Activated CD4-positive, alpha-beta T cell treated with anti-CD3 and anti-CD28 coated beads, Interleukin-2, amount 50 U/mL, for 24 hours (primary cell): Measurements from ENCODE around the gene AUTS2.

ENCODE experiments used
- DNase-seq, 2 donors: peaks; one replicate each; pipeline ENCODE4 v3.0.0-alpha.2; 2020; ENCODE audit warnings: low read depth in 1 of 2, low spot score in 1 of 2

AUTS2 gene

DNA sequence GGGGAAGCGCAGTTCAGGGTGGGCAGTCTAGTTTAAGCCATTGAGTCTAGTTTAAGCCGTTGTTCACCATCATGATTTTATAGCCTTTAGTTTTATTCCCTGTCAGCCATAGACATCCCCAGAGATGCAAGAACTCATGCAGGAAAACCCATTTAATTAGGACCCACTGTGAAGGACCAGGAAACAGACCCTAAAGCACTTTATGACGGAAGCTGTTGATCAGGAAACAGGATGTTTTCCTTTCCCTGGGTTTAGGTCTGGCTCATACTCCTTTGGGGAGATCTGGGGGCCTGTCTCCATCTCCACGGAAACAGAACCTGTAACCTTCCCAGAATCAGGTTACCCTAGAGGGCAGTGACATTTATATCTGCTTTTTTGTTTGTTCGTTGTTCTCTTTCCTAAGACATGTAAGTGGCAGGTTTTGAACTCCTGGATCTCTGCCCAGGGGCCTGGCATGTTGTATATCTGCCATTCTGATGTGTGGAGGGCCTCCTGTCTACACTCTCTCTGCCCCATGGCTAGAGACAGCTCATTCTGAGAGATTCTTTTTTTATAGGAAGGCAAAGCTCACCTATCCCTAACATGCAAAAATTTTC is 876.5 kb downstream of the AUTS2 start:
- no peak for DNase-seq

DNA sequence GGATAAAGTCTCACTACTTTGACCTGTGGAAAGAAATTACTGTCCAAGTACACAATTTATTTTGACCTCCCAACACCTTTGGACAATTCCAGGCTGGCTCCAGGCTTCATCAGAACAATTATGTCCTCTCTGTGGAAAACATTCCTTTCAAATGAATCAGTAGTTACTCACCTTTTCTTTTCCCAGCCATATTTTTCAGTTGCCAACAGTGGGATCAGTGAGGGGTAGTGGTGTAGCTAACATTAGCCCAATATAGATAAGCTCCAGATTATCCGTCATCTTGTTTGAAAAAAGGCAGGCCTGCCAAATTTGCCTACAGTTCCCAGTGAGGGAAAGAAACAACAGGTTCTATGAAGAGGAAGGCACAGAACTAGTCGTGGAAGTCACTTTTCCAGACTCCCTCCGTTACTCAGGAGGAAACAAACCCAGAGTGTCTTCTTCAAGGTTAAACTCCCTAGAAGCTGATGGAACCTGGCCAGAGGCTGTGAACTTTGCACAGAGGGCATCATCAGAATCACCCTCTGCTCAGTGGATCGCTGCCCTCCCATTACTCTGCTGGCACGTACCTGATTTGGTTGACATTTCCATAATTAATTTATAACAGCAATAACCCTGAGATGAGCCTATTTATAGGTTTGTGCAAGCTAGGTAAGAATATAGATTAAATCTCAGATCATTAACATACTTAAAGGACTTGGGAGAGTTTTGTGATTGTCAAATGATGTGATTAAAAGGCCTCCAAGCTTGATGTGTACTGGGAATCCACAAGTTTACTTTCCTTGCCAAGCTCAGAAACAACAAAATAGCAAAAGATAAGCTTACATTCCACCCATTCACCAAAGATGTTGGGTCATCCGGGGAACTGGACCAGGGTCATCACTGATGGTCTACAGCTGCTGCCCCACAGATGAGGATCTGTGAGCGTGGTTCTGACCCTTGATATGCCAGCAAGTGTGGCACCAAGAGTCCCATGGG is 879.0 kb downstream of the AUTS2 start:
- DNase-seq: no peak

DNA sequence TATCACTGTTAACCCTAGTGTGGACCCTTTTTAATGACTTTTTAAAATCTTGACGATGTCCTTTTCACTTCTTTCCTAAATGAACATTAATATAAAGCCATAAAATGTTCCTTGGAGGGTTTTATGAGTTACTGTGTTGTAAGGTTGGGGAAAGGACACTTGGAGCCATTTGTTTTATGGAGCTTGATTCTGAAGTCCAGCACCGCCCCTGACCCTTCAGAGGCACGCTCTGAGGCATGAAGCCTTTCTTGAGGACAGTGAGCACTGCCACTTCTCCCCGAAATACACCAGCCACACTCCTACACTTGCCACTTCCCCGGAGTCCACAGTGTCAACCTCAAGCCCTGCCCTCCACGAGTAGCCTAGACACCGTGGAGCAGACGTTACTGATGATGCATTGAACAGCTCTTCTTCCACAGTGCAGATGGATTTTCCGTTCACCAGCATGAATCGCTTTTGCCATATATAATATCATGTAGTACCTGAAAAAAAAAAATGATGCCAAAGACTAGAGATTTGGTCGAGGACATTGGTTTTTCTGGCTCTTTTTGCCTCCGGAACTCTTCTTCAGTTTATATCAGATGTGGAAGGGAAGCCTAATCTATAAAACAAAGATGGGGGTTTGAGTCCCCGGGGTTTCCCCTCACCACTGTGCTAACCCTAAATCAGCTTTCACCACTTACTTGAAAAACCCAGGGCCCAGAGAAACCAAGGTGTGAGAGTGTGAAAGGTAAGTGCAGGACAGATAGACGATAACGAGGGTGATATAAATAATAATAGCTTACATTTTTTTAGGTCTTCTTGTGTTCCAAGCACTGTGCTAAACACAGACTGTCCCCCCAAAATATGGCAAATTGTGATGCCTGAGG is 881.1 kb downstream of the AUTS2 start:
- no peak for DNase-seq

DNA sequence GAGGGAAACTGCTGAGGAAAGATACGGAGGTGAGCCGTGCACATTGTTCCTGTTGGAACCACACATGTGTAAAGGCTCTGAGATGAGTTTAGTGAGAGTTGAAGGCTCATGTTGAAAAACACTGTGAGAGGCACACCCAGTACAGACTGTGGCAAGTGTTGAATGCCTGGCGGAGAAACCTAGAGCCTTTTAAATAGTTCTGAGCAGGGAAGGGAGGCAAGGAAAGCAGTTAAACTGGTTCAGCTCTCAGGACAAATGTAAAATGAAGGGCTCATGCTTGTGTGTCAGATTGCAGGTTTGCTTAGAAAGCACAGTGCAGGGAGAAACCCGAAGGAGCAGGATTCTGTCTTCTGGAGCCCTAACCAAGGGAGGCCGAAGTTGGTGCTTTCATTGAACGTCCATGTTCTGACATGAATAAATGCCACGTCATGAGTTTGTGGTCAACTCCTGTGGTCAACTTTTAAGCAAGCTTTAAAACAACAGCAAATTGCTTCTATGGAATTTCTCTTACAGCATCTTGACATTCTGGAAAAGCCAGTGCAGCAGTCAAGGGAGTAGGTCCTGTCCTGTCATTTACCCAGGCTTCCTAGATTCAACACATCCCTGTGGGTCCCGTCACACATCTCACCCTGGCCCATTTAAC is 882.8 kb downstream of the AUTS2 start:
- no peak for DNase-seq

DNA sequence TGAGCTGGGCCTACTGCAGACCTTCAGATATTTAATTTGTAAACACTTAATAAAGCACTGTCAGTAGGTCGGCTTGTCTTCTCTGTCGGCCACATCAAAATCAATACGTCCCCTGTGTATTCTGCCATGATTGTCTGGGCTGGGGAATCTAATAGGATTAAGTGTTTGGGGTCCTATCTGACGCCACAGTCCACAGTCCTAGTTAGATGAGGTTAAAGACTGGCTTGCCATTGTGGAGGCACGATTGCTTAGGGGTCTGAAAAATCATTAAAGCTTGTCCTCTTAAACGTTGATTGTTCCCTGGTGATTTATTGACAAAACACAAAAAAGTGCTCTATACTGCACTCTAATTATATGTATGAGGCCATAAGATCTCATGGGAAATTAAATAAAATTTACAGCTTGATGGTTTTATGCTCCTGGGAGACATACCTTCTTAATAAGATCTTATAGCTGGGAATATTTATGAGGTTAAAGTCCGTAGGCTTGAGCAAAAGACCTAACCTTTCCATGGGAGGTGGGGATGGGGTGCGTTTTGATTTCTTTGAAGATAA is 883.4 kb downstream of the AUTS2 start:
- DNase-seq: no peak

DNA sequence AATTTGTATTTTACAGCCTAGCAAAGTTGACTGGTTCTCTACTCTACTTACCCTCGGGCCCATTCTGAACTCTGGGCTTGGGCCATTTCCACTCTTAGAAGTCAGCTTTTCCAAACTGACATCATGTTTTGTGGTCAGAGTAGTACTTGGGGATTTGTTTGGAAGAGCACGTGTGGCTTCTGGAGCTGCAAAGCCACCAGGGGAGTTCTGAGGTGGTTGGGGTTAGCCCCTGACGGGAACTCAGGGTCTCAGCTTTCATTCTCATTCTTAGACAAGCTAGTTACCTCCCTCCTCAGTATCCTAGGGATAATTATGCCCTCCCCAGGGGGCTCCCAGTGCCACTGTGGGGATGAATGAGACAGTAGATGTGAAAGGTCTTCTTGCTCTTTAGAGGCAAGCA is 886.0 kb downstream of the AUTS2 start:
- DNase-seq: no peak

DNA sequence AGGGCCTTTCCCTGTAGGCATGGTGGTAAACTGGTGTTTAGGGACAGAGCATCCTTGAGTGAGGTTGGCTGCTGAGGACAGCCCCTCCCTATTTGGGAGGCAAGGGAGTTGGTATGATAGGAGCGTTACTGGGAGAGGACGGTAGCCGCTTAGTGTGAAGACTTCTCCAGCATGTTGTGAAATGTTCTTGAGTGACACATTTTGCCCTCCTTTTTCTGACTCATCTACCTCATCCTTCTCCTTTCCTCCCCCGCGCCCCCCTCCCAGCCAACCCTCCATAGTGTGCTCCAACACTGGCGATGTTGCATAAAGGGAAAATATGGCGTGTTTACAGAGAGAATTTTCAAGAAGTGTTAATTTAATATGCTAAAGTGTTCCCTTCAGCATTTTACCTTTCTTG is 888.7 kb downstream of the AUTS2 start:
- DNase-seq: no peak

DNA sequence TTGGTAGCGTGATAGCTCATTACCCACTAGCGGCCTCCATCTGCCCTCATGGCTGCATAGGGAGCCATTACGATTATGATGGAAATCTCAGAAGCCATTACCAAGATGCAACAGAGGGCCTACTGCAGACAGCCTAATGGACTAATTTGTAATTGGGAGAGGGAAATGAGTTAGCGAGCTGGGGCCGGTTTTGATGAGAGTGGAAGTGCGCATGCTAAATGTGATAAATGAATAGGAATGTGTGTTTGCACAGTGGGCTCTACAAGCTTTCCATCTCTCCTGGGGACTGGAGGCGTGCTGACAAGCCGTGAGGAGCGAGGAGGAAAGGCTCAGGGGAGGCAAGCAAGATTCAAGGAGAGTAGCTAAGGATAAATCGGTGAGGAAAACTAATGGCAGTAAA is 889.2 kb downstream of the AUTS2 start:
- no peak for DNase-seq

DNA sequence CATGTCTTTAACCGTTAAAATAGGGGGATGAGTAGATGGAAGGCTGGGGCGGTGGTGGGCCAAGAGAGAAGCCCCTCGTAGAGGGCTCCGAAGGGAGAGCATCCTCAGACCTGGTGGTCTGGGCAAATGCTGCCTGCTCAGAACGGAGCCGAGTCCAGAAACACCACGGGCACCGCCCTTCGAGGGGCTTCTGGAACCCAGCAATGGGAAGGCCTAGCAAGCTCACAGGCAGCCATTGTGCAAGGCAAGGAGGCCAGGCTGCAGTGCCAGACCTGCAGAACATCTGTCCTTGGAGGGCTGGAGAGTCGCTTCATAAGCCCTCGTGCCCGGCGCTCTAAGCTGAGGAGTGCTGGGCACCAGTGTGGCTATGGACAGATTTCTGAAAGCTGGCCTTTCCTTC is 889.6 kb downstream of the AUTS2 start:
- no peak for DNase-seq

DNA sequence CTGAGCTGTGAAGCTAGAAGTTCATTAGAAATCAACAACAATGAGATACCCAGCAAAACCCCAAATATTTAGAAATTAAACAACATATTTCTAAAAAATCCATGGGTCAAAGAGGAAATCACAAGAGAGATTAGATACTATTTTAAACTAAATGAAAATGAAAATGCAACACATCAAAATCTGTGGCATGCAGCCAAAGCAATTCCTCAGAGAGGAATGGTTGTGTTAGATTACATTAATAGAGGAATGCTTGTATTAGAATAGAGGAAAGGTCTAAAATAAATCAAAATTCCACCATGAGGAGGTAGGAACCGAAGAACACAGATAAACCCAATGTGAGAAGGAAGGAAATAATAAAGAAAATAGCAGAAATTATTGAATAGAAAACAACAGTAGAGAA is 891.5 kb downstream of the AUTS2 start:
- DNase-seq: no peak

DNA sequence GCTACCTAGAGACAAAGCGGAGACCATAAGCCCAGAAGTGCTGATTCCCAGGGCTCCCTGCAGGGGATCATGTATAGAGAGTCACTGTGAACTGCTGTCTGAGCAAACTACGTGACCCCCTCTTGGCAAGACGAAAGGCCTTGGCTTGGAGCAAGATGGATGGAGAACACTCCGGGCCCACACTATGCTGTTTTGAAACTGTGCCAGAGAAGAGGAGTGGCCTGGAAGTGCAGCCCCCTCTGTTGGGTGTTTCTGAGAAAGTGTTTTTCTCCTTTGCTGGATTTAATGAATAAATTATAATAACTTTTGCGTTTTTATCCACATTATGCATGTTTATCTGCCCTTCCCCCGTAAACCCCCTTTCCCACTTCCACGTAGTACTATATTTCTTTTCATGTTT is 894.4 kb downstream of the AUTS2 start:
- DNase-seq: no peak

DNA sequence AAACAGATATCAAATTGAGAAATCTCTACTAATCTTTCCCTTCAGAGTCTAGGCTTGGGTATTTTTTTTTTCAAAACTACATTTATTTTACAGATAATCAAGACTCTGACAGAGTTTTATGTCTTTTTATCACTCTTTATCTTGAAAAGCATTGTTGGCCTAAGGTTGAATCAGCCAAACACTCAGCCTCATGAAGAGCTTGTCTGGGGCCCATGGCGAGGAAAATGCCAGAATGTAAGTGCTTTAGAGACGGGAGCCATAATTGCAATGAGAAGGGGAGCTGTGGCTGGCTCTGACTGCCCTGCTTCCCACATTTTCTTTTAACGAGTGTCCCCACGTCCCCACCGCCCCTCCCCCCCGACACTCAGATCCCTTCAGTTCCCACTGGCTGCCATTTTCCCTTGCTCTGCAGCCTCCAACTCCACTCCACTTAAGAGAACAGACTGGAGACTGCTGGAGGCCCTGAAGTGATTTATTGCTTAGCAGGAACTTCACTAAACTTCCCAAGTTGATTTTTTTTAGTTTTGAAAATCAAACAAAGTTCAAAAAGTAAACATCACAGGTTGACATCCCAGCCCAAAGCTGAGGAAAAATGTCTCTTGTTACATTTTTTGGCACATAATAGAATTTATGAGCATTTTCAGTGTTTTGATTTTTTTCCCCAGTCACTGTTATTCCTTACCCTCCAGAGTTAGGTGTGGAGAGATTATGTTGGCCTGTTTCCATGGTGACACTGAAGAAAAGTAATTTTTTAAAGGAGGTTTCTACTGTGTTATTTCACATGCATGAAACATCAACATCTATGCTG is 896.2 kb downstream of the AUTS2 start:
- no peak for DNase-seq

DNA sequence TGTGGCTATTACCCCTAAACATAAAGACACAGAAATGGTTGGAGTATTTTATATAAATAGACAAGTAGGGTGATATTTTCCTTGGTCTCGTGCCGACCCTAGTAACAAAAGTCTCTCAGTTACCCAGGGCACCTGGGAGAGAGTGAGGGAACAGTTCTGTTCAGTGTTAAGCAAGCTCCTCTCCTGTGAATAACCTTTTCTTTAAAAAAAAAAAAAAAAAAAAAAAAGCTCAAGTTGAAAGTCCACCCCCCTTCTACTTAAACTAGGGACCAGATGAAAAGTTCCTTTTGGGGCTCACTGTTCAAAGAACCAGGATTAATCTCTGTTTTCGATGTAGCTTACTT is 896.7 kb downstream of the AUTS2 start:
- DNase-seq: no peak

DNA sequence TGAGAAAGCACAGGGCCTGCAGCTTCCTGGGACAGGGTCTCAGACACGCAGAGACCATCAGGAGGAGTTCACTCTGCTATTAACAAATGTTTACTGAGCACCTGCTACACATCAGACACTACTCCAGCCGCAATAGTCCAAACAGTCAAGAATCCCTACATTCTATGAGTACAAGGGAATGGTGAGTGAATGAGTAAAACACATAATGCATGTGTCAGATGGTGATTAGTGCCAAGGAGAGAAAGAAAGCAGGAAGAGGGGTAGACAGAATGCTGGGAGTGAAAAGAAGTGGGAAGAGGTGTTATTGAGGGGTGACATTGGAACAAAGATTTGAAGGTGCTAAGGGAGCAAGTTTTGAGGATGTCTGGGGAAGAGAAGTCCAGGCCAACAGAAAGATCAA is 899.5 kb downstream of the AUTS2 start:
- no peak for DNase-seq

DNA sequence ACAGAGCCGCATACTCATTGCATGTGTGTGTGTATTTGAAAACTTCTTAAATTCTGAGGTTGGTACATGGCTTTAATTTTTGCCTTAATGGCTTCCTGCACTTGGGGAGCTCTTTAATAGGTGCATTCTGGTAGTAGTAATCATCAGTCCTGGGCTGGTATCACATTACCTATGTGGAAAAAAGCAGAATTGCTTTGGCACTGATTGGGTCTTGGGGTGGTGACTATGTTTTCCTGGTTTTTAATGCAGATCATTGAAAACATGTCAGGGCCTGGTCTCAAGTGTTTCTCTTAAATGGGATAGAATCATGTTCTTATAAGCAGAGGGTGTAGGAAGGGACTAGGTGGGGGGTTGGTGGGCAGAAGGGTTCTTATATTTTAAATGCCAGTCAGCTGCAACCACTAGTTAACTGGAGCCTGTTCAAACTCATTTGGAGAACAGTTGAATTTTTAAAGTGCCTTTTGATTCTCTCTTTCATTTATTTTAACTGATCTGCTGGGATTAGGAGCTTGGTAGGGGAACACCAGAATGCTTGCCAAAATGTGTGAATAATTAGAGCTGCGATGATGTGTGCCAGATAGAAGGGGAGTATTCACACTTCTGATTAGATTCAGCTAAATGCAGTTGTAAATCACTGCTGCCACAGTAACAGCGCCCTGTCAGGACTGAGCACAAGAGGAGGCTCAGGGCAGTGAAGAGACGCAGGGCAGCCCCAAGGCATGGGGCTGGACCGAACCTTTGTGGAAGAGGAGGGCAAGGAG is 900.1 kb downstream of the AUTS2 start:
- no peak for DNase-seq

DNA sequence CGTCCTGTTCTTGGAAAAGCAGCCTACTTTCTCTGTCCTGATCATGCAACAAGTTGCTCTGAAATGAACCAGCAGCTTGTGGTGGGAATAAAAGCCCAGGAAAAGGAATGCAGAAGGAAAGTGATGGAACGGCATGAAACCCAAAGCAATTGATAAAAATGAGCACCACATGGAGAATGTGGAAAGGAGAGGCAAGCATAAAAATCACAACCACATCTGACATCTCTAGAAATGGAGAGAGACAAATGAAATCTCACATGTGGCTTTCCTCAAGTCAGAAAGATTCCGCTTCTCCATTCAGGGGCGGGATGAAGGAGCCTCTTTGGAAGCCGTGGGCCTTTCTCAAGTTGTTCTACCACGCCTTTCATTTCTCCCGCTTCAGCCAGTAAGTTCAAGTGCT is 902.0 kb downstream of the AUTS2 start:
- no peak for DNase-seq

DNA sequence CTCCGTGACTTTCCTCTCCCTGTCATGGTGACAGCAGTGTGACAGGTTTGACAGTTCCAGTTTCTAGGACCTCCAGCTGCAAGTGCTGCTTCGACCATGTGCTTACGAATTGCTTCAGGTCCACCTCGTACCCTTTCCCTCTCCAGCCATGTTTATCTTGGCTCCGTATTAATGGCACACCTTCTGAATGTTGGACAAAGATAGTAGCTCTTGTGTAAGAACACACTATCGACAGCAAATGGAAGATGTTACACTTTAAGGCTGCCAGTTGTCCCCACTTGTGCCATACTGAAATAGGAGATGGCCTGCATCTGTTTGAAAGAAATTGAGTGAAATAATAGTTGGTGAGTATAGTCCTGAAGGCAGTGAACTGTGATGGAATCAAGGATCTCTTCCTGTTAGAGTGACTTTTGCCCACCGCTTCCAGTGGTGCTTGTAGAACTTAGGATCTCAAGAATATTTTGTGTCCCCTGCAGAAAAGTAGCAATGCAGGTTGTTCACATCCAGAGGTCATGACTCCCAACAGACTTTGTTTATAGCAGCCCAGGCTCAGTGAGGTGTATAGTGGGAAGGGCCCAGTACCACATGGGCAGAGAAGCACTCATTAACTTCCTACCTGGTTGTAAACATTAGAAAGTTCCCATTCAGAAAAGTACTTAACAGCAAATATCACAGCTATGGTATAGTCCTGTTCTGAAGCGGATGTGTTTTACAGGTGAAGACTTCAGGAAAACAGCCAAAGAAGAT is 904.0 kb downstream of the AUTS2 start:
- no peak for DNase-seq

DNA sequence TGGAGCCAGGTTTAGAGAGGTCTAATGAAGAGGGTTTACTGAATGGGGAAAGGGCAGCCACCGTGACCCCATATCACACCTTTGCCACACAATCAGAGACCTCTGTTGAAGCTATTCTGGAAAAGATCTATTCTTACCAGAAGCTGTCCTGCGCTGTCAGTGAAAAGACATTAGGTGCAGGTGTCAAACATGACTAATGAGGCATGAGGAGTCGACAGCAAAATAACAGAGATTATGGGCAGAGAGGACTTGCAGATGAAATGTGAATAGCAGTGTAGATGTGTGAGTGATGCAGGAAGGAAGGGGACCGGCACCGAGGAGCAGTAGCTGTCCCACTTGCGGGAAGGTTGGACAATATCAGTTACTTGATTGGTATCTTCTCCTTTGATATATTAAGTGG is 906.0 kb downstream of the AUTS2 start:
- no peak for DNase-seq

DNA sequence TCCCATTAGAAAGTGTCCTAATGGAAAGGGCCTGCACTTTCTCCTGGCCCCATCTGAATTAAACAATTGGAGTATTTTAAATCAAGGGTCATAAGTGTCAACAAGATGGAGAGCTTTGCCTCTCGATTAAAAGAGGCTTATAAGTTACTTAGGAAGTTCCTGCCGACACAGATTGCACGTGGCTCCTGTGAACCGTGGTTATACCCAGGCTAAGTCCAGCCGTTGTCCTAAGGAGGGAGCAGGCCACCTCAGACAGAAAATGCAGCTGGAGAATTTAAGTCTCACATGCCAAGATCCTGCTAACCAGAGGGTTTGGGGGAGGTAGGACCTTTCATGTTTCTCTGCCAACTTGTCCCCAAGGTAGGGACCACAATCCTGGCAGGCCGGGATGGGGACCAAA is 907.2 kb downstream of the AUTS2 start:
- no peak for DNase-seq
